Keratinocyte (primary cell): ENCODE measurements around the gene G6PC1. TPM values are rescaled to one million over a fixed set of nuclear protein-coding genes. Genes with fewer than 3 reads are reported as not detected.

Source experiments
- DNase-seq: peaks from one replicate; pipeline ENCODE4 v3.0.0-alpha.2; 2011; ENCODE audit warnings: low read depth, missing footprints, low spot score
- FAIRE-seq: peaks from 2 replicates; lab custom pipeline; 2011; peaks lifted over from hg19 to GRCh38; lab: Jason Lieb, UNC
- H2AFZ ChIP-seq: 2 replicates; pipeline ENCODE4 v1.6.0; 2012; ENCODE audit warnings: low read length, control low read depth, inconsistent platforms; ENCODE audit not compliant: control insufficient read depth
- H3K27ac ChIP-seq: 2 replicates; pipeline ENCODE4 v1.5.1; 2011; ENCODE audit warnings: low read length; ENCODE audit not compliant: control insufficient read depth, insufficient read depth
- H3K27me3 ChIP-seq: 3 replicates; pipeline ENCODE4 v1.6.0; 2011; ENCODE audit warnings: low read length; ENCODE audit not compliant: control insufficient read depth, insufficient read depth; ENCODE audit errors: extremely low read depth
- H3K36me3 ChIP-seq, 2 experiments: 2 replicates in 1 of 2; 3 replicates in 1 of 2; pipeline ENCODE4 v1.5.1; 2011; ENCODE audit warnings: low read length in 2 of 2, mild to moderate bottlenecking in 1 of 2; ENCODE audit not compliant: control insufficient read depth in 2 of 2, insufficient read depth in 2 of 2; ENCODE audit errors: extremely low read depth in 1 of 2
- H3K4me1 ChIP-seq: 3 replicates; pipeline ENCODE4 v1.5.1; 2011; ENCODE audit warnings: low read length; ENCODE audit not compliant: control insufficient read depth, insufficient read depth; ENCODE audit errors: extremely low read depth
- H3K4me2 ChIP-seq: 3 replicates; pipeline ENCODE4 v1.6.0; 2011; ENCODE audit warnings: low read depth, low read length; ENCODE audit not compliant: control insufficient read depth, insufficient read depth; ENCODE audit errors: extremely low read depth
- H3K4me3 ChIP-seq, 3 experiments: fragments of 200-600 bp in 1 of 3; sonication (generic) in 1 of 3; 2 replicates in 2 of 3; 3 replicates in 1 of 3; pipeline ENCODE4 v1.5.1; 2011 to 2016; ENCODE audit warnings: low read length in 3 of 3, mild to moderate bottlenecking in 3 of 3, control low read depth in 2 of 3, inconsistent platforms in 1 of 3, low read depth in 1 of 3, mixed read lengths in 1 of 3, mixed run types in 1 of 3, moderate library complexity in 1 of 3; ENCODE audit not compliant: control insufficient read depth in 2 of 3, insufficient read depth in 2 of 3; ENCODE audit errors: extremely low read depth in 1 of 3
- H3K79me2 ChIP-seq: 2 replicates; pipeline ENCODE4 v1.6.0; 2012; ENCODE audit warnings: low read length; ENCODE audit not compliant: control insufficient read depth, insufficient read depth
- H3K9ac ChIP-seq: 3 replicates; pipeline ENCODE4 v1.6.0; 2011; ENCODE audit warnings: low read length; ENCODE audit not compliant: control insufficient read depth, insufficient read depth; ENCODE audit errors: extremely low read depth
- H3K9me1 ChIP-seq: 3 replicates; pipeline ENCODE4 v1.6.0; 2011; ENCODE audit warnings: low read length; ENCODE audit not compliant: control insufficient read depth, insufficient read depth; ENCODE audit errors: extremely low read depth
- H3K9me3 ChIP-seq: 2 replicates; pipeline ENCODE4 v1.5.1; 2012; ENCODE audit warnings: low read depth, low read length; ENCODE audit not compliant: control insufficient read depth
- H4K20me1 ChIP-seq: 3 replicates; pipeline ENCODE4 v1.6.0; 2011; ENCODE audit warnings: low read length; ENCODE audit not compliant: control insufficient read depth, insufficient read depth; ENCODE audit errors: extremely low read depth
- CTCF ChIP-seq, 3 experiments: IDR thresholded peaks in 1 of 3; conservative IDR thresholded peaks in 1 of 3; optimal IDR thresholded peaks in 1 of 3; 2 replicates in 2 of 3; 3 replicates in 1 of 3; pipeline versions ENCODE3 to v1.5.1; 2011; ENCODE audit warnings: low read length in 3 of 3, mild to moderate bottlenecking in 3 of 3, moderate library complexity in 2 of 3, control low read depth in 1 of 3, inconsistent platforms in 1 of 3; ENCODE audit not compliant: insufficient read depth in 2 of 3; ENCODE audit errors: extremely low read depth in 1 of 3
- EZH2 ChIP-seq: IDR thresholded peaks from one replicate; pipeline ENCODE4 v1.6.1; 2012; ENCODE audit warnings: inconsistent platforms, mild to moderate bottlenecking, low read length, moderate library complexity
- dilution Hi-C: fragments of 300-500 bp; cut with MboI; formaldehyde crosslinking; loops from one replicate; pipeline ENCODE4 v1.7.0; 2020; ENCODE audit warnings: low sequenced_read_pairs; ENCODE audit not compliant: extremely low pct_ligation_motif_present
- polyA plus RNA-seq, 5 experiments: library from polyadenylated mRNA; depleted of rRNA in 3 of 5; stranded (reverse) in 3 of 5; stranded (forward) in 1 of 5; unstranded in 1 of 5; fragments of >200 nt; gene quantifications; 1 replicate in 1 of 5; 2 replicates in 3 of 5; 3 replicates in 1 of 5; pipeline versions ENCODE4 v1.2.1 to v1.2.3, GENCODE V29; 2011 to 2012; ENCODE audit warnings: missing spikeins in 2 of 5, low read depth in 1 of 5, low replicate concordance in 1 of 5

Gene G6PC1
- polyA plus RNA-seq, 1 donor (not counting 4 experiments of a cell fraction or from before 2014, with no cell fraction given): not detected

- no peaks in the 10 kb centered on the region for H3K4me1 ChIP-seq
Observed at GRCh38 chr17:42852351-42852750, 48.2 kb upstream of the G6PC1 start.

DNA sequence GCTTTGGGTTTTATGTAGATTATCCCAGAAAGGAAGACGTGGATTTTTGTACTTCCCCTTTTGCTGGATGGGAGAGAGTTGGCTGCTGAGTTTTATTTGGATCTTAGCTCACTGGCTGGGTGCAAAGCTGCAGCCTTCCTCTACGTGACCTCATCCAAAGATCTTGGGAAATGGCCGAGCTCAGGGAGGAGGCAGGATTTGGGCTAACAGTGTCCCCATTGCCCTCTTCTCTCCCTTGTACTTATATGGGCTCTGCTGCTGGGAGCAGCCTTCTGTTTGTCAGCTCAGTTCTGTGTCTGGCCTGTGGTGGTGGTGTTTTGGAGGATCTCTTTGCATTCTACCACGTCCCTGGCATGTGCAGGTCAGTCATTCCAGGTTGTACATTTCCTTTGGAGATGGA, 47.6 kb upstream of the G6PC1 start:
- H3K4me2 ChIP-seq: no peak overlapping the region
- H3K79me2 ChIP-seq: no peaks in the 10 kb centered on the region
- H3K9me1 ChIP-seq: no peaks in the 10 kb centered on the region
- TF ChIP-seq CTCF (optimal IDR thresholded peaks at IDR 0.05 in 1 of 3, IDR thresholded peaks at IDR 0.05 in 1 of 3, conservative IDR thresholded peaks at IDR 0.05 in 1 of 3; ENCODE audit: extremely low read depth in 1 of 3, insufficient read depth in 2 of 3, low read length in 3 of 3): no peak
- TF ChIP-seq EZH2: no peak
- H3K27ac ChIP-seq: no peak overlapping the region
- dilution Hi-C loops: no loop called here
- H3K4me1 ChIP-seq: no peaks in the 10 kb centered on the region
- FAIRE-seq (no peak), DNase-seq (no peak)
- no peak overlapping the region for H3K9ac ChIP-seq
- H3K36me3 ChIP-seq: no peaks in the 10 kb centered on the region
- H3K9me3 ChIP-seq: no peaks in the 10 kb centered on the region
- no peak overlapping the region for H3K4me3 ChIP-seq
- no peaks in the 10 kb centered on the region for H3K27me3 ChIP-seq
- H4K20me1 ChIP-seq: no peaks in the 10 kb centered on the region
- H2AFZ ChIP-seq: no peak overlapping the region

More at GRCh38 chr17:42852351-42852750, 48.2 kb upstream of the G6PC1 start:
- TF ChIP-seq CTCF (optimal IDR thresholded peaks at IDR 0.05 in 1 of 3, IDR thresholded peaks at IDR 0.05 in 1 of 3, conservative IDR thresholded peaks at IDR 0.05 in 1 of 3; ENCODE audit: extremely low read depth in 1 of 3, insufficient read depth in 2 of 3, low read length in 3 of 3) (no peak), EZH2 (no peak)
- dilution Hi-C loops: no loop called here
- FAIRE-seq (no peak), DNase-seq (no peak)
- Histone ChIP-seq H3K9ac (no peak overlapping the region), H3K36me3 (no peaks in the 10 kb centered on the region), H3K79me2 (no peaks in the 10 kb centered on the region), H2AFZ (no peak overlapping the region), H3K27ac (no peak overlapping the region), H3K4me2 (no peak overlapping the region), H3K4me3 (no peak overlapping the region), H3K9me3 (no peaks in the 10 kb centered on the region), H3K27me3 (no peaks in the 10 kb centered on the region), H3K9me1 (no peaks in the 10 kb centered on the region), H4K20me1 (no peaks in the 10 kb centered on the region)
